HG02852 (cell line): ENCODE measurements around the gene ZNHIT3.

Experiments used
- ATAC-seq: cut with Tn5 transposase; IDR thresholded peaks from one replicate; pipeline ENCODE4 v1.9.1; 2021; ENCODE audit warnings: mild to moderate bottlenecking, moderate library complexity; ENCODE audit not compliant: unreplicated experiment

ZNHIT3 gene

GRCh38 chr17:36509272-36509985 lies 22.9 kb downstream of the ZNHIT3 start:
- ATAC-seq, result no peak

GRCh38 chr17:36510636-36511035 lies 24.2 kb downstream of the ZNHIT3 start:
- no peak for ATAC-seq

- ATAC-seq, result no peak
These were observed 24.7 kb downstream of the ZNHIT3 start for GRCh38 chr17:36511216-36511615.

DNA sequence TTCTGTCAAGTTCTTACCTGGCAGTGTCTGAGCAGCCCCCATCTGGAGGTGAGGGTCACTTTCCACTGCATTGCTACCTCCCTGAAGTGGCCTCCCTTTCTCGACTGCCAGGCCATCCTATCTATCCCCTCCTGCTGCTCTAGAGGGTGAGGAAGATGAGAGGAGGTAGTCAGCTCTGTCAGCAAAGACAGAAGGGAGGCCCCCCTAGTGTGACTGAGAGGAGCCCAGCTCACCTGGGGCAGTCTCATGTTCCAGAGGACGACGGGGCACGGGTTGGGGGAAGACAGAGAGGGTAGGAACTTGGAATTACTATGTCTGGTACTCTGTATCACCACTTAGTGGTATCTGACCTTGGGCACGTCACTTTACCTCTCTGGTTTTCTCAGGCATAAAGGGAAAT lies 26.2 kb downstream of the ZNHIT3 start:
- no peak for ATAC-seq

DNA sequence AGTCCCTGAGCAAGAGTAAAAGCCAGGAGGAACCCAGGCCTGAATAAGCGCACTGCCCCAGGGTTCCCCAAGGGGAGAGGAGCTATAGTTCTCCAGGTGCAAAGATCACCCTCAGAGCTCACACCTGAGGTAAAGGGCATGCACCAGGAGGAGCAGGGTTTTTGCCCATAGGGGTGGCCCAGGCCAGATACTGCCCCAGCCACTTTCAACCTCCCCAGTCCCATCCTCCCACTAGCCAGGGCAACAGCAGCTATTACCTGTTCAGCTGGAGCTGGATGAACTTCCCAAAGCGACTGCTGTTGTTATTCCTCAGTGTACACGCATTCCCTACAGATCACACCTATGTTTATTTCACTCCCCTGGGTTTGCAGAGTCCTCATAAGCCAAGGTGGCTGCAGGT lies 28.4 kb downstream of the ZNHIT3 start:
- ATAC-seq, result no peak

DNA sequence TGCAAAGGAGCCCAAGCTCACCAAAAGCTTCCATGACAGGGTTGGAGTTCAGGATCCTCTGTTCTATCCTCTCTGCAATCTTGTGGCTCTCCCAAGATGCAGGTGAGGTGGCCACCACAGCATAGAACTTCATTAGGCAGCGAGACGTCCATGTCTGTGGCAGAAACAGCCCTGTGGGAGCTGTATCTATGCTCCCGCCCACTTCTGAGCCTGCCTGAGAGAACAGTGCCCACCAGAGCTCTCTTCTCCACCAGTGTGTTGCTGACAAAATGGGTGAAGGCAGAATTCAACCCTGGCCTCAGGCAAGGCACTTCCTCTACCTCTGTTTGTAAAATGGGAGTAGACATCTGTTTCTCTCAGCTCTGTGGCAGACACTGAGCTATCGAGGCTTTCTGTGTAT lies 29.4 kb downstream of the ZNHIT3 start:
- no peak for ATAC-seq

DNA sequence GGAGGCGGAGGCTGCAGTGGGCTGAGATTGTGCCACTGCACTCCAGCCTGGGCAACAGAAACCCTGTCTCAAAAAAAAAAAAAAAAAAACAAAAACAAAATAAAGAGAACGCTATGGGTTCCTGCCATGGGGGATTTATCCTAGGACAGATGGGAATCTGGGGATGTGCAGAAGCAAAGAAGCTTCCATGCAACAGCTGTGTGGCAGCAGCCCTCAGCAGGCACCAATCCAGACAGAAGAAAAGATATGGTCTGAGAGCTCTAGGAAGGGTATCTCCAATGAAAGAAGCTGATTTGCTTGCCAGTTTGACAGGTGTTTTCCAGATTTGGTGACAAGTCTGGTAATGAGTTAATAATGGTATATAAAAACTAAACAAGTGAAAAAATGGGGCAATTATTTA lies 36.6 kb downstream of the ZNHIT3 start:
- no peak for ATAC-seq

DNA sequence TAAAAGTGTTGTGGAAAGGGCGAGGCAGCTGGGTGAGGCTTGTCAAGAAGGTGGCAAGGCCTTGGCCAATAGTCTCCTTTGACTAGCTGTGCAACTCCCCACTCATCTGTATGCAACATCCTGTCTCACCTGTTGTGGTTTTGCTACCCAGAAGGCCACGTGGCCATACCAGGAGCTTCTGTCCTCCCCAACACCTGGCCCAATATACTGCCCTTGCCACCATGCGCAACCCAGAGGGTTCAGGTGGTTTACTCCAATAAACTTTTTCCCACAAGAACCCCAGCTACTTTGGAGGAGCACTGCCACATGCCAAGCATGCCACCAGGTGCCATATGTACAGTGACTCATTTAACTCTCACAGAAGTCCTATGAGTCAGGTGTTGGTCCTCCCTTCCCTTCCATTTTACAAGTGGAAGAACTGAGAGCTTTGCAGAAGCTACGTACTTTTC lies 38.0 kb downstream of the ZNHIT3 start:
- no peak for ATAC-seq

DNA sequence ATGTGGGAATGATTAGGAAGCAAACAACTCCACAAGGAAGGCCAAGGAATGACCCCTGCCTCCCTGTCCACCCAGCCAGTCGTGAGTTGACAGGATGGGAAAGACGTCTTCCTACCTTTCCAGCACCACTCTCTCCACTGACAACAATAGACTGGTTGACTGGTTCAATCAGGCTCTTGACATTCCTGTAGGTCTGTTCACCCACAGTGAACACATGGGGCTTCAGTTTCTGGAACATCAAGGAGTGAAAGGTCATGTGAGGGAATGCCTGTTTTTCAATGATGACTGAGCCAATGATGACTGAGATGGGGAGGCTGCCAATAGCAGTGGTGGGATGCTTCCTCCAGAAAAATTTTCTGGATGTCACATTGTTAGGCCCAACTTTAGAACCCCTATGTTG lies 38.6 kb downstream of the ZNHIT3 start:
- no peak for ATAC-seq

DNA sequence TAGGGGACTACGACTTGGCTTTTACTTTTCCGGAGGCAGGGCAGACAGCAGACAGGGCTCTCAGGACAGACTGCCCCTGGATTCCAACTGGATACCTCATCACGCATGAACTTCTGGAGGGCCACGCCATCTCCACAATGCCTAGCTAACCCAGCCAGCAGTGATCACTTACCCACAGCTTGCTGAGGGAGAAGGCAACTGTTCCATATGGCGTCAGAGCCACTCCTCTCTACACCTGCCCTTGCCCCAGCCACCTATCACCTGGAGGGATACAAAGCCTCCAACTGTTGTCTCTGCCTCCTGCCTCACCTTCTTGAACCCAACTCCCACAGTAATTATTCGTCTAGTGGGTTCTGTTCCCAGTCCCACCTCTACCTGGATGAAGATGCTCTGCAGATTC lies 39.4 kb downstream of the ZNHIT3 start:
- ATAC-seq, result no peak

DNA sequence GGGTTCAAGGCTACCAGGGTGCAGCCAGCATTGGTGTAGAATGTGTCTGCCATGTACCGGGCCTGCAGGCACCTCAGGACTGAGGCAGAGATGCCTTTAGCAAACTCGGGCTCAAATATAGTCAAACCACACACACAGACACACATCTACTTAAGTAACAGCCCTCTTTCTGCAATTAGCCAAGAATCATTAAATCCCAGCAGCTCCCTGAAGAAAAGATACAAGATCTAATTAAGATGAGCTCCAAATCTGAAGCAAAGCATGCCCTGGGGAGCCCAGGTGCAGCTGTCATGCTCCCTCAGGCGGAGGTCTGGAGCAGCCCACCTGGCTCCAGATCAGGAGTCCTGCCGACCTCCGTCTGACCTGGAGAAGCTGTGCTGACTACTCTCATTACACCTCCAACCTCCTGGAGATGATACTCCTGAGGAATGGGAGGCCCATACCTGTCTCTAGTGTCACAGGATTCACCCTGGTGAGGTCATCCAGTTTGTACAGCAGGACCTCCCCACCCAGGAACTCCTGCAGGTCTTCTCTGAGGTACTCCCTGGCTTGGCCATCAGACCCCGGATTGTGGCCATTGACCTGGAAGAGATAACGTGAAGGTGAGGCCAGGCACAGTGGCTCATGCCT lies 41.3 kb downstream of the ZNHIT3 start:
- no peak for ATAC-seq

DNA sequence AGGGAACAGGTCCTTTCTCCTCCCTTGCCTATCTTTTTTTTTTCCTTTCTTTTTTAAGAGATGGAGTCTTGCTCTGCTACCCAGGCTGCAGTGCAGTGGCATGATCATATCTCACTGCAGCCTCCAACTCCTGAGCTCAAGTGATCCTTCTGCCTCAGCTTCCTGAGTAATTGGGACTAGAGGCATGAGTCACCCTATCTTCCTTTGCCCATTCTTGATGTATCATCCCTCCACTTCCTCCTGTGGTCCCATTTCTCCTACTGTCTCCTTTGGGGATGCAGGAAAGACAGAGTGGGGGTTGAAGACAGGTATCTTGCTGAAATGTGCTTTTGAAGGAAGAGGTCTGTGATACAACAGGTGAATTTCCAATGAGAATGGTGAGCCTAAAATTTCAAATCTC lies 42.6 kb downstream of the ZNHIT3 start:
- ATAC-seq, result no peak

DNA sequence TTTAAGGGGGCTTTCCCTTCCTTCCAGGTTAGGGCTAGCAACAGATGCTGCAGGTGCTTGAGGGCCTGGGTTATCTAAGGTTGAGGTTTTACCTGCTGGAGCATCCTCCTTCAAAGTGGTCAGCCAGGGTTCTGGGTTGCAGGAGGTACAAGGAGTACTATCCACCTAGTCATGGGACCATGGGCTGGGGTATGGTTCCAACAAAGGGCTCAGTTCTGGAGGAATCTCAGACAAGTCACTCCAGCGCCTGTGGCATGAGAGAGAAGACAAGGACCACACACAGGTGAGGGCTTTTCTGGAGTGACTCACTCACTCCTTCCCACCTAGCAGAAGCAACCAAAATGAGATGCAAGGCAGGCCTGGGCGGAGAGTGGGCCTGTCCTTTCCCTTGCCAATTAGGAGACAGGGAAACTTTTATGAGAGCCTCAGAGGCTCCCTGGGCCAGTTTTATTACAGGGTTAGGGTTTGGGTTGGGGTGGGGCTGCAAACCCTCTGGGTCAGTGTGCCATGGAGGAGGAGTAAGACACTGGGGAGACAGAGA lies 46.0 kb downstream of the ZNHIT3 start:
- no peak for ATAC-seq

GRCh38 chr17:36533935-36534839 lies 47.7 kb downstream of the ZNHIT3 start:
- ATAC-seq, result peak; percentile 31

- peak; percentile 76 for ATAC-seq
These were observed 48.6 kb downstream of the ZNHIT3 start, which contains the start of the genes MYO19 and PIGW for GRCh38 chr17:36534840-36535668. MYO19 (minus strand) TSS chr17:36534868; CDS start chr17:36532538, 2,330 bp downstream. PIGW (plus strand) TSS chr17:36534987; CDS start chr17:36537102, 2,115 bp downstream.

- no peak for ATAC-seq
These were observed 49.2 kb downstream of the ZNHIT3 start for GRCh38 chr17:36535669-36536081.

GRCh38 chr17:36540696-36541095 lies 54.2 kb downstream of the ZNHIT3 start:
- ATAC-seq, result no peak

DNA sequence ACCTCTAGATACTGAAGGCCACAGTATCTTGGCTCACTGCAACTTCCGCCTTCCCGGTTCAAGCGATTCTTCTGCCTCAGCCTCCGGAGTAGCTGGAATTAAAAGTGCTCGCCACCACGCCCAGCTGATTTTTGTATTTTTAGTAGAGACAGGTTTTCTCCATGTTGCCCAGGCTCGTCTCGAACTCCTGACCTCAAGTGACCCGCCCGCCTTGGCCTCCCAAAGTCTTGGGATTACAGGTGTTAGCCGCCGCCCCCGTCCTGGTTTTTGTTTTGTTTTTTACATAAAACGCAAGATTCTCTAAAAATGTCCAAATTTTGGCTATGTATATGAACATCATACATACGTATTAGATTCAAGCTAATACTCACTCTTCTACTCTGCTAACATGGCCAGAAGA lies 56.3 kb downstream of the ZNHIT3 start:
- no peak for ATAC-seq

DNA sequence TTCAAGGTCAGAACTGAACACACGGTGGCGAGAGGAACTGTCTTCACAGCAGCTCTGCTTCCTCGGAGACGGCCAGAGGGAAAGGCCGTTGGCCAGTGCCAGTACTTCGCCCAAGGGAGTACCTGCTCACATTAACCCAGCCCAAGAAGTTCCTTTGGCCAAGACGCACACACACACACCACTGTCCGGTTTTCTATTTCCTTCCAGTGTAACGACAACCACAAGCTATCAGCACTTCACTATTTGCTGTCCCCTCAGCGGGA lies 57.5 kb downstream of the ZNHIT3 start:
- ATAC-seq, result no peak

GRCh38 chr17:36544307-36545076 lies 58.0 kb downstream of the ZNHIT3 start, which contains the start of gene GGNBP2:
GGNBP2 (plus strand) TSS chr17:36544919; CDS start chr17:36545725, 806 bp downstream.
- peak; percentile 49 for ATAC-seq
